Adrenal gland (tissue), 12 donors: ENCODE results near the gene IRF9. TPM values are rescaled to one million over a fixed set of nuclear protein-coding genes. Genes with fewer than 3 reads are reported as not detected.

Experiments used
- DNase-seq, 7 donors: peaks; one replicate each; pipeline ENCODE4 v3.0.0-alpha.2; 2019 to 2020
- H3K27ac ChIP-seq, 5 donors: fragments of 200-600 bp; sonication (generic) in 4 of 5; 1 replicate in 3 of 5; 2 replicates in 2 of 5; pipeline versions ENCODE4 v1.5.1 to v1.8.0; 2016 to 2020; ENCODE audit warnings: mild to moderate bottlenecking in 1 of 5
- H3K27me3 ChIP-seq: fragments of 200-600 bp; 2 replicates; pipeline ENCODE4 v1.8.0; 2021
- H3K36me3 ChIP-seq, 2 donors: fragments of 200-600 bp; replicated peaks in 1 of 2; 1 replicate in 1 of 2; 2 replicates in 1 of 2; pipeline versions ENCODE4 v1.5.1 to v1.8.0; 2018 to 2022
- H3K4me1 ChIP-seq, 2 donors: fragments of 200-600 bp; replicated peaks in 1 of 2; 1 replicate in 1 of 2; 2 replicates in 1 of 2; pipeline versions ENCODE4 v1.5.1 to v1.8.0; 2018 to 2021
- H3K4me3 ChIP-seq, 4 donors: fragments of 200-600 bp; sonication (generic) in 3 of 4; one replicate each; pipeline ENCODE4 v1.5.1; 2016 to 2018
- H3K9me3 ChIP-seq, 3 donors: fragments of 200-600 bp; sonication (generic) in 1 of 3; replicated peaks in 1 of 3; 1 replicate in 2 of 3; 2 replicates in 1 of 3; pipeline versions ENCODE4 v1.5.1 to v1.8.0; 2016 to 2021
- POLR2A ChIP-seq, 2 donors: fragments of 450-650 bp; IDR thresholded peaks; one replicate each; pipeline ENCODE4 v1.6.1; 2017; ENCODE audit warnings: antibody characterized with exemption in 2 of 2, mild to moderate bottlenecking in 2 of 2, moderate library complexity in 1 of 2
- WGBS, 4 donors: extraction: QIAGEN DNeasy Blood & Tissue Kit in 2 of 4; methylation state at CpG; one replicate each; pipeline versions ENCODE4 v1.1.5 to v1.1.7; 2013 to 2017; 5-methylcytosine and 5-hydroxymethylcytosine counted together
- intact Hi-C, 2 donors: fragments of 100-400 bp; cut with DNase I; formaldehyde crosslinking; loops; one replicate each; pipeline versions ENCODE4 v1.14.1 to v1.15.0; 2022 to 2023
- polyA plus RNA-seq, 3 donors: library from polyadenylated mRNA; stranded (reverse); fragments of 200-250 nt in 2 of 3; fragments of 350-450 nt in 1 of 3; fragmentation: Illumina TruSeq in 1 of 3; extraction: RNeasy Lipid Tissue Mini Kit (QIAGEN cat#74804) in 1 of 3; gene quantifications; one replicate each; pipeline ENCODE4 v1.2.3, GENCODE V29; 2013 to 2014
- total RNA-seq, 9 donors: library from RNA; depleted of rRNA in 4 of 9; stranded (reverse); fragments of >200 nt in 4 of 9; fragments of 120-200 nt in 1 of 9; fragmentation: NEBNext Ultra II Directional in 1 of 9; extraction: Animal tissue kit (Norgen Biotek cat#: 25700) in 1 of 9; gene quantifications; one replicate each; pipeline versions ENCODE4 v1.1.0 to v1.2.4, GENCODE V29; 2013 to 2023
- TF ChIP-seq, protein P1 (sequence below), 6 experiments: fragments of 450-650 bp in 4 of 6; fragments of 200-600 bp in 2 of 6; sonication (generic) in 1 of 6; IDR thresholded peaks; 1 replicate in 5 of 6; 2 replicates in 1 of 6; pipeline versions ENCODE4 v1.5.1 to v1.8.0; 2016 to 2021; ENCODE audit warnings: antibody characterized with exemption in 6 of 6, mild to moderate bottlenecking in 2 of 6, moderate library complexity in 1 of 6
- donor health status: healthy with polysubstance abuse.
- donor health status: Bipolar disorder and iron deficiency.
- donor health status: DM: yes; HTN: yes; CAD: no.
- donor health status: DM: no; HTN: no; CAD: no.
- donor health status: DM: no; HTN: no; CAD: no.
- donor health status: DM: yes; HTN: yes; CAD: no.

IRF9 gene
- total and polyA plus RNA-seq, 12 donors: 32.4 to 151 (median 103) TPM

DNA sequence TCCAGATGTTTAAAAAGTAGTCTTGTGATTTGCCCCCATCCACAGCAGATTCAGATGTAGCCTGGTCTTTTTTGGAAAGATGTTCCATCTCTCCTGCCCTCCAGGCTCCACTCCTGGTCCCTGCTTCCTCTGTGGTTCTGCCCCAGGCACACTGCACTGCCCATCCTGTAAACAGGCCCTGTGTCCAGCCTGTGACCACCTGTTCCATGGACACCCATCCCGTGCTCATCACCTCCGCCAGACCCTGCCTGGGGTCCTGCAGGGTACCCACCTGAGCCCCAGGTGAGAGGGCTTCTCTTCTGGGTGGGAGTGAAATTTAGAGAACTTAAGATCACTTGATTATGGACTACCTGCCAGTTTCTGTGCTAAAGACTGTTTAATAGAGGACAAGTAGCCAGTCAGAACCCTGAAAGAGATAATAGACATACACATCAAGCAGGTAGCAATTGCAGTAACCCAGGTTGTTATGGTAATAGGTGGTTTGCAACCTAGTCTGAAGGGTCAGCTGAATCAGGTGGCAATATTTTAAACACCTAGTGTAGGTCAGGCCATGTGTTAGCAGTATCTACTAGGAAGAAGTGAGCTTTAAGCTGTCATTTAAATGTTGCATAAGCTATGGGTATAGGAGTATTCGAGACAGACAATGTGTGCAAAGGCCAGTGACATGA is 11.6 kb upstream of the IRF9 start:
- WGBS, 4 donors: 84 to 91% (median 89%) methylated on average over 3 of the region's 3 CpGs
- peaks cover 0 to 55% of the 10 kb centered on the region in 2 donors for H3K36me3 ChIP-seq
- H3K27ac ChIP-seq: no peak overlapping the region
- DNase-seq: no peak
- intact Hi-C loops: no loop called here
- no peak overlapping the region for H3K4me3 ChIP-seq
- TF ChIP-seq, protein P1, sequence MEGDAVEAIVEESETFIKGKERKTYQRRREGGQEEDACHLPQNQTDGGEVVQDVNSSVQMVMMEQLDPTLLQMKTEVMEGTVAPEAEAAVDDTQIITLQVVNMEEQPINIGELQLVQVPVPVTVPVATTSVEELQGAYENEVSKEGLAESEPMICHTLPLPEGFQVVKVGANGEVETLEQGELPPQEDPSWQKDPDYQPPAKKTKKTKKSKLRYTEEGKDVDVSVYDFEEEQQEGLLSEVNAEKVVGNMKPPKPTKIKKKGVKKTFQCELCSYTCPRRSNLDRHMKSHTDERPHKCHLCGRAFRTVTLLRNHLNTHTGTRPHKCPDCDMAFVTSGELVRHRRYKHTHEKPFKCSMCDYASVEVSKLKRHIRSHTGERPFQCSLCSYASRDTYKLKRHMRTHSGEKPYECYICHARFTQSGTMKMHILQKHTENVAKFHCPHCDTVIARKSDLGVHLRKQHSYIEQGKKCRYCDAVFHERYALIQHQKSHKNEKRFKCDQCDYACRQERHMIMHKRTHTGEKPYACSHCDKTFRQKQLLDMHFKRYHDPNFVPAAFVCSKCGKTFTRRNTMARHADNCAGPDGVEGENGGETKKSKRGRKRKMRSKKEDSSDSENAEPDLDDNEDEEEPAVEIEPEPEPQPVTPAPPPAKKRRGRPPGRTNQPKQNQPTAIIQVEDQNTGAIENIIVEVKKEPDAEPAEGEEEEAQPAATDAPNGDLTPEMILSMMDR (IDR thresholded peaks at IDR 0.05): no peak
- TF ChIP-seq POLR2A (IDR thresholded peaks at IDR 0.05): no peak
- peaks cover 16 to 33% of the 10 kb centered on the region in 2 donors for H3K4me1 ChIP-seq
- H3K9me3 ChIP-seq: no peaks in the 10 kb centered on the region
- no peaks in the 10 kb centered on the region for H3K27me3 ChIP-seq

DNA sequence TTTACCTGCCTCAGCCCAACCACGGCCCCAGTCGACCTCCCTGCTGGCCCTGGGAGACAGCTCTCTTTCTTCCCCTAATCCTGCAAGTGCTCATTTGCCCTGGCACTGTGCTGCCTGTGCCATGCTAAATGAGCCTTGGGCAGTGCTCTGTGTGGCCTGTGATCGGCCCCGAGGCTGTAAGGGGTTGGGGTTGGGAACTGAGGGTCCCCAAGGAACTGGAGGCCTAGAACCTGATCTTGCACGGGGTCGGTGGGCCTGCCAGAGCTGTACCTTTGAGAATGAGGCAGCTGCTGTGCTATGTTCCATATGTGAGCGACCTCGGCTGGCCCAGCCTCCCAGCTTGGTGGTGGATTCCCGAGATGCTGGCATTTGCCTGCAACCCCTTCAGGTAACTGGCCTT is 11.0 kb upstream of the IRF9 start:
- WGBS, 4 donors: 88 to 95% (median 89%) methylated on average over 5 to 9 of the region's 9 CpGs
- intact Hi-C loops: loop anchor here in 1 of 2 donors (10.0 kb wide), 1 partner anchor 85 kb away; no protein-coding TSS in a partner anchor
- no peak for TF ChIP-seq POLR2A (IDR thresholded peaks at IDR 0.05)
- TF ChIP-seq, protein P1 (IDR thresholded peaks at IDR 0.05): no peak
- Histone ChIP-seq H3K36me3 (peaks cover 0 to 56% of the 10 kb centered on the region in 2 donors), H3K27ac (no peak overlapping the region), H3K4me3 (no peak overlapping the region), H3K9me3 (no peaks in the 10 kb centered on the region), H3K4me1 (peaks cover 16 to 26% of the 10 kb centered on the region in 2 donors), H3K27me3 (no peaks in the 10 kb centered on the region)
- DNase-seq: no peak

DNA sequence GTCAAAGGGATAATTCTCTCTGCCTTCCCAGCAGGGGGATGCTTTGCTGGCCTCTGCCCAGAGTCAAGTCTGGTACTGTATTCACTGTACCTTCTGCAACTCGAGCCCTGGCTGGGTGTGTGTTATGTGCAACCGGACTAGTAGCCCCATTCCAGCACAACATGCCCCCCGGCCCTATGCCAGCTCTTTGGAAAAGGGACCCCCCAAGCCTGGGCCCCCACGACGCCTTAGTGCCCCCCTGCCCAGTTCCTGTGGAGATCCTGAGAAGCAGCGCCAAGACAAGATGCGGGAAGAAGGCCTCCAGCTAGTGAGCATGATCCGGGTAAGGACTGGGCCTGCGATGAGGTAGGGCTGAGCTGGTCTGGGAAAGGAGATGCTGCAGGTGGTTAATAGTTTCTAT is 10.5 kb upstream of the IRF9 start:
- intact Hi-C loops: loop anchor here in 1 of 2 donors (10.0 kb wide), 1 partner anchor 86 kb away; no protein-coding TSS in a partner anchor
- no peak overlapping the region for H3K27ac ChIP-seq
- H3K27me3 ChIP-seq: no peaks in the 10 kb centered on the region
- 81 to 100% (median 89%) methylated on average over 5 to 9 of the region's 9 CpGs for WGBS, 4 donors
- no peak overlapping the region for H3K4me3 ChIP-seq
- H3K9me3 ChIP-seq: no peaks in the 10 kb centered on the region
- H3K36me3 ChIP-seq: peaks cover 0 to 61% of the 10 kb centered on the region in 2 donors
- H3K4me1 ChIP-seq: peaks cover 12 to 21% of the 10 kb centered on the region in 2 donors
- no peak for DNase-seq
- TF ChIP-seq POLR2A (IDR thresholded peaks at IDR 0.05): no peak
- TF ChIP-seq, protein P1 (IDR thresholded peaks at IDR 0.05): no peak

DNA sequence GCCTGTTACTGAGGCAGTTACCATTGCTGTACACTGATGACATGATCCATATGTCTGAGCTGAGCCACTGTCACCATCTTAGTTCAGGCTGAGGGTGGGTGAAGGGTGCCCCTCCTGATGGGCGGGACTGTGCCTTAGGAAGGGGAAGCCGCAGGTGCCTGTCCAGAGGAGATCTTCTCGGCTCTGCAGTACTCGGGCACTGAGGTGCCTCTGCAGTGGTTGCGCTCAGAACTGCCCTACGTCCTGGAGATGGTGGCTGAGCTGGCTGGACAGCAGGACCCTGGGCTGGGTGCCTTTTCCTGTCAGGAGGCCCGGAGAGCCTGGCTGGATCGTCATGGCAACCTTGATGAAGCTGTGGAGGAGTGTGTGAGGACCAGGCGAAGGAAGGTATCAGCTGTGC is 10.1 kb upstream of the IRF9 start:
- Histone ChIP-seq H3K4me1 (peaks cover 7 to 17% of the 10 kb centered on the region in 2 donors), H3K27me3 (no peaks in the 10 kb centered on the region), H3K4me3 (no peak overlapping the region), H3K9me3 (no peaks in the 10 kb centered on the region), H3K27ac (no peak overlapping the region), H3K36me3 (peaks cover 0 to 65% of the 10 kb centered on the region in 2 donors)
- 76 to 84% (median 80%) methylated on average over 4 to 9 of the region's 9 CpGs for WGBS, 4 donors
- TF ChIP-seq POLR2A (IDR thresholded peaks at IDR 0.05): no peak
- TF ChIP-seq, protein P1 (IDR thresholded peaks at IDR 0.05): no peak
- no peak for DNase-seq
- intact Hi-C loops: loop anchor here in 1 of 2 donors (10.0 kb wide), 1 partner anchor 86 kb away; no protein-coding TSS in a partner anchor
